Renal cortex interstitium (tissue), 3 donors: Measurements from ENCODE around the gene NPFFR2. TPM values are rescaled to one million over a fixed set of nuclear protein-coding genes. Genes with fewer than 3 reads are reported as not detected.

Source experiments
- polyA plus RNA-seq, 3 donors: library from polyadenylated mRNA; unstranded; fragments of 120-200 nt; gene quantifications; one replicate each; pipeline ENCODE4 v1.2.1, GENCODE V29; 2013; ENCODE audit not compliant: insufficient read length in 3 of 3

Gene NPFFR2
- polyA plus RNA-seq, 3 donors: 0.47 to 1.7 (median 0.76) TPM

Other genes with a start within 250 kb of the NPFFR2 start
- gene GC, start 247.9 kb upstream of the NPFFR2 start, polyA plus RNA-seq: 1 to 10 TPM in 1 of 3 donors, under 1 TPM in 2; 0.26 to 2.2 (median 0.29) TPM